Fibroblast of pulmonary artery (primary cell): ENCODE results near the gene MYO5C.

Experiments used
- DNase-seq: peaks from one replicate; pipeline ENCODE4 v3.0.0-alpha.2; 2010; ENCODE audit warnings: low read depth
- H3K4me3 ChIP-seq: replicated peaks from 2 replicates; pipeline ENCODE4 v1.5.1; 2011; ENCODE audit warnings: low read depth, mild to moderate bottlenecking, control low read depth, low read length, moderate library complexity
- TF ChIP-seq, protein P1 (sequence below): IDR thresholded peaks from 2 replicates; pipeline ENCODE4 v1.5.1; 2011; ENCODE audit warnings: mild to moderate bottlenecking, control low read depth, low read length, inconsistent platforms; ENCODE audit errors: missing control alignments

Gene MYO5C

GRCh38 chr15:52184721-52185120 is 110.9 kb downstream of the MYO5C start:
- TF ChIP-seq, protein P1, sequence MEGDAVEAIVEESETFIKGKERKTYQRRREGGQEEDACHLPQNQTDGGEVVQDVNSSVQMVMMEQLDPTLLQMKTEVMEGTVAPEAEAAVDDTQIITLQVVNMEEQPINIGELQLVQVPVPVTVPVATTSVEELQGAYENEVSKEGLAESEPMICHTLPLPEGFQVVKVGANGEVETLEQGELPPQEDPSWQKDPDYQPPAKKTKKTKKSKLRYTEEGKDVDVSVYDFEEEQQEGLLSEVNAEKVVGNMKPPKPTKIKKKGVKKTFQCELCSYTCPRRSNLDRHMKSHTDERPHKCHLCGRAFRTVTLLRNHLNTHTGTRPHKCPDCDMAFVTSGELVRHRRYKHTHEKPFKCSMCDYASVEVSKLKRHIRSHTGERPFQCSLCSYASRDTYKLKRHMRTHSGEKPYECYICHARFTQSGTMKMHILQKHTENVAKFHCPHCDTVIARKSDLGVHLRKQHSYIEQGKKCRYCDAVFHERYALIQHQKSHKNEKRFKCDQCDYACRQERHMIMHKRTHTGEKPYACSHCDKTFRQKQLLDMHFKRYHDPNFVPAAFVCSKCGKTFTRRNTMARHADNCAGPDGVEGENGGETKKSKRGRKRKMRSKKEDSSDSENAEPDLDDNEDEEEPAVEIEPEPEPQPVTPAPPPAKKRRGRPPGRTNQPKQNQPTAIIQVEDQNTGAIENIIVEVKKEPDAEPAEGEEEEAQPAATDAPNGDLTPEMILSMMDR: no peak
- no peak overlapping the region for H3K4me3 ChIP-seq
- no peak for DNase-seq

- TF ChIP-seq, protein P1: peak; percentile 73
- H3K4me3 ChIP-seq: no peak overlapping the region
- peak; percentile 56 for DNase-seq
These were observed 111.9 kb downstream of the MYO5C start for GRCh38 chr15:52183562-52184173.

DNA sequence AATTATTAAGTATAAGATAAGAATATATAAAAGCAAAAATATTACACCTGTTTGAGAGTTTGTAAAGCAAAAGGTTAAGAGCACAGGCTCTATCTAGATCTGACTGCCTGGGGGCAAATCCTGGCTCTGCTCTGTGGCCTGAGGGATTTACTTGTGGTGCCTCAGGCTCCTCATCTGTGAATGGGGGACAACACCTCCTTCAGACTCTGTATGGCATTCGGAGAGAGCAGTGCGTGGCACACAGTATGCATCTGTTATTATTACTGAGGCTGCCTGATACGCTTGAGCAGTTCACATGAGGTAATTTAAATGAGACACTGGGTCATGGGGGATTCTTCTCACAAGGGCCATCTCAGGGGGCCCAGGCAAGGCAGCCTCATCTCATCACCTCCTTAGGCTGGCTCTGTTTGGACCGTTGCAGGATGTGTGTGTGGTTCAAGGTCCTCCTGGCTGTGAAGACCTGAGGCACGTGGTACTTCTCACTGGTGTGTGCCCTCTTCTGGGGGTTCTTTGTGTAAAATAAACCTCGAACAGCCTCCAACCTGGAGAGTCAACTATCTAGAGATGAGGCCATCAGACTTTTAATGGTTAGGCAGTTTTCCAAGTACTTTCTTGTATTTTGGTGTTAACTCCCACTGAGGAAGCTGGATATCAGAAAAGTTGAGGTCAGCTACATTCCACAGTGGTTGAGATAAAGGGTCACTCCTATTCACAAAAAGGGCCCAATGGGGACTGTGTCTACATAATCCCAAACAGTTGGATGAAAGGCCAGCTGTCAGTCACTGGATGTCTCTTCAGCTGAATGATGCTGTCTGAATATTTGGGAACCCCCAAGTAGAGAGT is 113.4 kb downstream of the MYO5C start:
- TF ChIP-seq, protein P1: no peak
- no peak overlapping the region for H3K4me3 ChIP-seq
- no peak for DNase-seq

- DNase-seq: no peak
- H3K4me3 ChIP-seq: no peak overlapping the region
- TF ChIP-seq, protein P1: no peak
These were observed 114.7 kb downstream of the MYO5C start for GRCh38 chr15:52180851-52181450.

DNA sequence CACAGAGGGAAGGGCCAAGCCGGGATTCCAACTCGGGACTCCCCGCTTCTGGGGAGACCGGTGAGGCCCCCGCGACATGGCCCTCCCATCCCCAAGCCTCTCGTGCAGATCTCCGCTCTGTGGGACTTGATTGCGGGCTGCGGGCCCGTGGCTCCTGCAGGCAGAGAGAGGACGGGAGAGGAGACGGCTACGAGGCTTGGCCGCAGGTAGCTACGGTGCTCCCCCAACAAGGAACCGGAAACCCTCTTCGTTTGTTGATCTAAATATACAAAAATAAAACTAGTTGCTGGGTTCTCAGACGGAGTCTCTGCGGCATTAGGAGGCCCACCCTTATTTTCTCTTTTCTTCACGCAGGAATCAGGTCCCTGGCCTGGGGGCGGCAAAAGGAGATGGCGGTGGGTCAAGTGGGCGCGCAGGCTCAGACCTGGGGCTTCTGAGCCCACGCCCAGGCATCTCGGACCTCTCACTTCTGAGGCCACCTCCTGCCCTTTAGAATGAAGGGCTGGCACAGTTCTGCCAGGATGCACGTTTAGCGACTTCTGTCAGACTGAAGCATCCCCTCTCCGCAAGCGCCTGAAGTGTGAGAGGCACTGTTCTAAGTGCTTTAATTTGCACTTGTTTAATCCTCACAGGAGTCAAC is 115.3 kb downstream of the MYO5C start:
- TF ChIP-seq, protein P1: no peak
- peak overlapping the region; percentile 82 for H3K4me3 ChIP-seq
- no peak for DNase-seq

- TF ChIP-seq, protein P1: no peak
- peak; percentile 78 for DNase-seq
- H3K4me3 ChIP-seq: peak overlapping the region; percentile 82
These were observed 116.1 kb downstream of the MYO5C start for GRCh38 chr15:52179278-52180195.
